H9 (cell line): ENCODE measurements around the gene IGFBP4. TPM values are rescaled to one million over a fixed set of nuclear protein-coding genes. Genes with fewer than 3 reads are reported as not detected.

Experiments
- DNase-seq: peaks from one replicate; pipeline ENCODE4 v3.0.0-alpha.2; 2017
- H2AFZ ChIP-seq: one replicate; pipeline ENCODE4 v1.6.1; 2013; ENCODE audit warnings: mild to moderate bottlenecking, low read length, control low read depth, moderate library complexity
- H2AK5ac ChIP-seq: 2 replicates; pipeline ENCODE4 v1.6.1; 2013; ENCODE audit warnings: low read length, control low read depth, mixed read lengths; ENCODE audit not compliant: insufficient read length
- H2BK120ac ChIP-seq: one replicate; pipeline ENCODE4 v1.6.1; 2013; ENCODE audit warnings: low read depth, mild to moderate bottlenecking, low read length, control low read depth, inconsistent platforms; ENCODE audit not compliant: poor library complexity, severe bottlenecking
- H2BK12ac ChIP-seq: 2 replicates; pipeline ENCODE4 v1.6.1; 2013; ENCODE audit warnings: low read length, control low read depth, mixed read lengths, low read depth; ENCODE audit not compliant: insufficient read length
- H2BK15ac ChIP-seq: 2 replicates; pipeline ENCODE4 v1.6.1; 2013; ENCODE audit warnings: low read depth, low read length, control low read depth
- H2BK20ac ChIP-seq: one replicate; pipeline ENCODE4 v1.6.1; 2013; ENCODE audit warnings: low read depth, mild to moderate bottlenecking, low read length, control low read depth, inconsistent platforms; ENCODE audit not compliant: poor library complexity, severe bottlenecking
- H2BK5ac ChIP-seq: 2 replicates; pipeline ENCODE4 v1.6.1; 2013; ENCODE audit warnings: low read length, control low read depth, mixed read lengths; ENCODE audit not compliant: insufficient read length
- H3K14ac ChIP-seq: 2 replicates; pipeline ENCODE4 v1.6.1; 2013; ENCODE audit warnings: low read length, control low read depth; ENCODE audit not compliant: insufficient read depth
- H3K18ac ChIP-seq: 2 replicates; pipeline ENCODE4 v1.6.1; 2013; ENCODE audit warnings: low read depth, mild to moderate bottlenecking, mixed read lengths, low read length, control low read depth; ENCODE audit not compliant: insufficient read length
- H3K23ac ChIP-seq: 2 replicates; pipeline ENCODE4 v1.6.1; 2013; ENCODE audit warnings: low read length, control low read depth, mixed read lengths, low read depth; ENCODE audit not compliant: insufficient read length
- H3K23me2 ChIP-seq: 2 replicates; pipeline ENCODE4 v1.6.1; 2013; ENCODE audit warnings: low read depth, mild to moderate bottlenecking, mixed read lengths, low read length, control low read depth; ENCODE audit not compliant: insufficient read length, poor library complexity, severe bottlenecking
- H3K27ac ChIP-seq: 2 replicates; pipeline ENCODE4 v1.5.1; 2013; ENCODE audit warnings: low read length, control low read depth, mixed read lengths, low read depth; ENCODE audit not compliant: insufficient read length
- H3K27me3 ChIP-seq: 2 replicates; pipeline ENCODE4 v1.6.1; 2013; ENCODE audit warnings: low read length, control low read depth, inconsistent platforms; ENCODE audit not compliant: insufficient read depth
- H3K4ac ChIP-seq: 2 replicates; pipeline ENCODE4 v1.6.1; 2013; ENCODE audit warnings: low read depth, mild to moderate bottlenecking, control low read depth, inconsistent platforms, low read length, moderate library complexity
- H3K4me1 ChIP-seq: 2 replicates; pipeline ENCODE4 v1.6.1; 2013; ENCODE audit warnings: low read length, control low read depth, inconsistent platforms; ENCODE audit not compliant: insufficient read depth
- H3K4me2 ChIP-seq: 2 replicates; pipeline ENCODE4 v1.6.1; 2013; ENCODE audit warnings: low read length, control low read depth, mixed read lengths; ENCODE audit not compliant: insufficient read length, insufficient read depth
- H3K56ac ChIP-seq: 2 replicates; pipeline ENCODE4 v1.6.1; 2013; ENCODE audit warnings: low read depth, mild to moderate bottlenecking, mixed read lengths, low read length, control low read depth; ENCODE audit not compliant: insufficient read length
- H3K79me1 ChIP-seq: 2 replicates; pipeline ENCODE4 v1.6.1; 2013; ENCODE audit warnings: low read depth, mild to moderate bottlenecking, moderate library complexity, low read length, control low read depth, inconsistent platforms; ENCODE audit not compliant: insufficient read depth, poor library complexity, severe bottlenecking
- H3K79me2 ChIP-seq: 2 replicates; pipeline ENCODE4 v1.6.1; 2013; ENCODE audit warnings: low read length, control low read depth, inconsistent platforms; ENCODE audit not compliant: insufficient read depth
- H3K9ac ChIP-seq: 2 replicates; pipeline ENCODE4 v1.6.1; 2013; ENCODE audit warnings: low read length, control low read depth, mixed read lengths; ENCODE audit not compliant: insufficient read length; ENCODE audit errors: extremely low read depth
- H3K9me3 ChIP-seq: one replicate; pipeline ENCODE4 v1.6.1; 2013; ENCODE audit warnings: low read depth, low read length, inconsistent platforms; ENCODE audit not compliant: control insufficient read depth
- H3T11ph ChIP-seq: one replicate; pipeline ENCODE4 v1.6.1; 2013; ENCODE audit warnings: mild to moderate bottlenecking, low read length, control low read depth, inconsistent platforms
- H4K20me1 ChIP-seq: one replicate; pipeline ENCODE4 v1.6.1; 2013; ENCODE audit not compliant: control insufficient read depth, insufficient read length, insufficient read depth
- H4K5ac ChIP-seq: 2 replicates; pipeline ENCODE4 v1.6.1; 2013; ENCODE audit warnings: low read depth, mild to moderate bottlenecking, mixed read lengths, low read length, control low read depth; ENCODE audit not compliant: insufficient read length
- H4K8ac ChIP-seq: replicated peaks from 2 replicates; pipeline ENCODE4 v1.6.1; 2013; ENCODE audit warnings: low read length, control low read depth, mixed read lengths, low read depth; ENCODE audit not compliant: insufficient read length
- H4K91ac ChIP-seq: 2 replicates; pipeline ENCODE4 v1.6.1; 2013; ENCODE audit warnings: low read depth, mild to moderate bottlenecking, moderate library complexity, mixed read lengths, low read length, control low read depth; ENCODE audit not compliant: insufficient read length
- H3K27ac Mint-ChIP-seq, 3 experiments: 2 replicates in 2 of 3; 3 replicates in 1 of 3; pipeline ENCODE4 v1.8.0; 2020 to 2021; ENCODE audit warnings: mixed read lengths in 3 of 3, mild to moderate bottlenecking in 1 of 3, moderate library complexity in 1 of 3
- H3K27me3 Mint-ChIP-seq: 2 replicates; pipeline ENCODE4 v1.8.0; 2021; ENCODE audit warnings: low read depth, mild to moderate bottlenecking, moderate library complexity, mixed read lengths
- H3K36me3 Mint-ChIP-seq, 3 experiments: 2 replicates in 2 of 3; 3 replicates in 1 of 3; pipeline ENCODE4 v1.8.0; 2020 to 2021; ENCODE audit warnings: low read depth in 3 of 3, mixed read lengths in 3 of 3; ENCODE audit not compliant: insufficient read depth in 1 of 3
- H3K4me1 Mint-ChIP-seq, 2 experiments: 2 replicates each; pipeline ENCODE4 v1.8.0; 2020; ENCODE audit warnings: mixed read lengths in 2 of 2
- H3K4me3 Mint-ChIP-seq, 2 experiments: 2 replicates in 1 of 2; 3 replicates in 1 of 2; pipeline ENCODE4 v1.8.0; 2020 to 2021; ENCODE audit warnings: mild to moderate bottlenecking in 2 of 2, mixed read lengths in 2 of 2, moderate library complexity in 1 of 2
- H3K9me3 Mint-ChIP-seq, 2 experiments: 2 replicates in 1 of 2; 3 replicates in 1 of 2; pipeline ENCODE4 v1.8.0; 2020; ENCODE audit warnings: mild to moderate bottlenecking in 2 of 2, mixed read lengths in 2 of 2, moderate library complexity in 1 of 2
- CTCF ChIP-seq: fragments of 200-600 bp; sonication (generic); conservative IDR thresholded peaks from 3 replicates; pipeline ENCODE4 v1.8.0; 2021; ENCODE audit warnings: antibody characterized with exemption, mild to moderate bottlenecking
- WGBS: extraction: QIAGEN DNeasy Blood & Tissue Kit; methylation state at CpG from one replicate; pipeline ENCODE4 v1.1.7; 2013; ENCODE audit warnings: missing lambda C conversion rate, low lambda C conversion rate, mixed read lengths; ENCODE audit not compliant: insufficient read length; ENCODE audit errors: extremely low coverage; 5-methylcytosine and 5-hydroxymethylcytosine counted together
- total RNA-seq: library from RNA; stranded (reverse); gene quantifications from 2 replicates; pipeline ENCODE4 v1.2.1, GENCODE V29; 2021

The IGFBP4 gene
- total RNA-seq, 1 experiment from 2014 or later: 49.9 TPM

DNA sequence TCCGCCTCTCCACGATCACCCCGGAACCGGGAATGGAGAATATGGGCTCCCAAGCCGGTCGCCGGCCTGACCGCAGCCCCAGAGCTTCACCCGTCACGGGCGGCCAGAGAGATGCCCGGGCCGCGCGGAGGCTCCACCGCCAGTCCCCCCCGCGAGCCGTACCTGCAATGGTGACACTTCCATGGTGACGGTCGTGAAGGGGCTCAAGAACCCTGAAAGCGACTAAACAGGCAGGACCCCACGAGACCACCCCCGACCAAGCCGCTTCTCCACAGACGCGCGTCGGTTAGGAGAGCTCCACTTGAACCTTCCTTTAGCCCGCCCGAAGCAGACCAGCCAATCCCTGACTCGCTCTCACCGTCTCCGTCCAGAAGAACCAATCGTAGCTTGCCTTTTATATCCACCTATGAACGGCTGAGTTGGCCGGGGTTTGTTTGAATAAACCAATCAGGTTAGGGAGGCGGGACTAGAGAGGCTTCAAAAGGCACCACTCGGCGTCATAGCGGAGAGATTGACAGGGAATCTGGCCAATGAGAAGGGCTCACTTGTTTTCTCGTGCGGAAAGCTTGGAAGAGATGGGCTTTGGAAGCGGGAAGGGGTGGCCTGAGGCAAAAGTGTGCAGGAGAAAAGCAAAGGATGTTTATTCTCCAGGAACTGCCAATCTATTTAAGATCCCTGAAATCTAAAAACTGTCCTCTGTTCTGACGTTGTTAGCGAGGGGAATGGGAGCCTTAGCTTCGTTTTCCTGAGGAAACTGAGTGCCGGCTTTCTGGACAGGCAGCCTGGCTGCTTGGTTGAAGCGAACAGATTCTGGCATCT lies 25.4 kb upstream of the IGFBP4 start, which contains the start of gene TOP2A:
TSS of gene TOP2A (minus strand) at position 288 of the 819 bp plus-strand sequence. CDS start at position 183, 105 bp downstream.
- no peak within 1 kb of the TSS for H2BK12ac ChIP-seq
- H3K4me1 Mint-ChIP-seq: peaks cover 30 to 38% of the 10 kb centered on the region in 2 experiments
- H3K18ac ChIP-seq: peak within 1 kb of the TSS; percentile 88
- H3K9ac ChIP-seq: peak within 1 kb of the TSS; percentile 63
- WGBS: no CpG with 5 or more reads among the region's 49 CpGs
- H3K36me3 Mint-ChIP-seq: peaks cover 27 to 31% (median 27%) of the 10 kb centered on the region in 3 experiments
- H3K27ac Mint-ChIP-seq: peak within 1 kb of the TSS; percentile 74 to 98 (median 96); a peak in 6 of 7 replicates
- no peaks in the 10 kb centered on the region for H3K9me3 ChIP-seq
- H3K4me1 ChIP-seq: no peaks in the 10 kb centered on the region
- H2BK20ac ChIP-seq: no peak within 1 kb of the TSS
- DNase-seq: peak; percentile 100
- H3K27me3 Mint-ChIP-seq: no peaks in the 10 kb centered on the region
- peak within 1 kb of the TSS; percentile 97 to 99 for H3K4me3 Mint-ChIP-seq
- H3K79me2 ChIP-seq: peaks cover 5% of the 10 kb centered on the region; the same call in 1 of the 2 replicates
- no peak within 1 kb of the TSS for H4K91ac ChIP-seq
- no peak within 1 kb of the TSS for H3K23ac ChIP-seq
- no peaks in the 10 kb centered on the region for H4K20me1 ChIP-seq
- no peak within 1 kb of the TSS for H3K27ac ChIP-seq
- H3K79me1 ChIP-seq: no peaks in the 10 kb centered on the region
- no peak within 1 kb of the TSS for H4K5ac ChIP-seq
- peak within 1 kb of the TSS; percentile 91 for H3K4me2 ChIP-seq
- peaks cover 0 to 2% of the 10 kb centered on the region in 2 experiments; a peak in 1 of 5 replicates for H3K9me3 Mint-ChIP-seq
- H2BK5ac ChIP-seq: no peak within 1 kb of the TSS
- no peak within 1 kb of the TSS for H3T11ph ChIP-seq
- H3K27me3 ChIP-seq: no peaks in the 10 kb centered on the region
- no peak within 1 kb of the TSS for H4K8ac ChIP-seq
- H3K14ac ChIP-seq: peak within 1 kb of the TSS; percentile 72
- peaks cover 9% of the 10 kb centered on the region for H3K23me2 ChIP-seq
- no peak within 1 kb of the TSS for H3K56ac ChIP-seq
- peak within 1 kb of the TSS; percentile 78 for H2BK120ac ChIP-seq
- peak within 1 kb of the TSS; percentile 85 for H2AFZ ChIP-seq
- TF ChIP-seq CTCF: no peak
- no peak within 1 kb of the TSS for H2AK5ac ChIP-seq
- H3K4ac ChIP-seq: no peak within 1 kb of the TSS
- H2BK15ac ChIP-seq: no peak within 1 kb of the TSS
